Keratinocyte (primary cell): Measurements from ENCODE around the gene TERT. TPM values are rescaled to one million over a fixed set of nuclear protein-coding genes. Genes with fewer than 3 reads are reported as not detected.
"Not testable (repeated sequence)": the region's sequence is repeated elsewhere in the genome, so short reads cannot be mapped to it uniquely, and the experiment has no call there.

Experiments used
- DNase-seq: peaks from one replicate; pipeline ENCODE4 v3.0.0-alpha.2; 2011; ENCODE audit warnings: low read depth, missing footprints, low spot score
- FAIRE-seq: peaks from 2 replicates; lab custom pipeline; 2011; peaks lifted over from hg19 to GRCh38; lab: Jason Lieb, UNC
- H2AFZ ChIP-seq: 2 replicates; pipeline ENCODE4 v1.6.0; 2012; ENCODE audit warnings: low read length, control low read depth, inconsistent platforms; ENCODE audit not compliant: control insufficient read depth
- H3K27ac ChIP-seq: 2 replicates; pipeline ENCODE4 v1.5.1; 2011; ENCODE audit warnings: low read length; ENCODE audit not compliant: control insufficient read depth, insufficient read depth
- H3K27me3 ChIP-seq: 3 replicates; pipeline ENCODE4 v1.6.0; 2011; ENCODE audit warnings: low read length; ENCODE audit not compliant: control insufficient read depth, insufficient read depth; ENCODE audit errors: extremely low read depth
- H3K36me3 ChIP-seq, 2 experiments: 2 replicates in 1 of 2; 3 replicates in 1 of 2; pipeline ENCODE4 v1.5.1; 2011; ENCODE audit warnings: low read length in 2 of 2, mild to moderate bottlenecking in 1 of 2; ENCODE audit not compliant: control insufficient read depth in 2 of 2, insufficient read depth in 2 of 2; ENCODE audit errors: extremely low read depth in 1 of 2
- H3K4me1 ChIP-seq: 3 replicates; pipeline ENCODE4 v1.5.1; 2011; ENCODE audit warnings: low read length; ENCODE audit not compliant: control insufficient read depth, insufficient read depth; ENCODE audit errors: extremely low read depth
- H3K4me2 ChIP-seq: 3 replicates; pipeline ENCODE4 v1.6.0; 2011; ENCODE audit warnings: low read depth, low read length; ENCODE audit not compliant: control insufficient read depth, insufficient read depth; ENCODE audit errors: extremely low read depth
- H3K4me3 ChIP-seq, 3 experiments: fragments of 200-600 bp in 1 of 3; sonication (generic) in 1 of 3; 2 replicates in 2 of 3; 3 replicates in 1 of 3; pipeline ENCODE4 v1.5.1; 2011 to 2016; ENCODE audit warnings: low read length in 3 of 3, mild to moderate bottlenecking in 3 of 3, control low read depth in 2 of 3, inconsistent platforms in 1 of 3, low read depth in 1 of 3, mixed read lengths in 1 of 3, mixed run types in 1 of 3, moderate library complexity in 1 of 3; ENCODE audit not compliant: control insufficient read depth in 2 of 3, insufficient read depth in 2 of 3; ENCODE audit errors: extremely low read depth in 1 of 3
- H3K79me2 ChIP-seq: 2 replicates; pipeline ENCODE4 v1.6.0; 2012; ENCODE audit warnings: low read length; ENCODE audit not compliant: control insufficient read depth, insufficient read depth
- H3K9ac ChIP-seq: 3 replicates; pipeline ENCODE4 v1.6.0; 2011; ENCODE audit warnings: low read length; ENCODE audit not compliant: control insufficient read depth, insufficient read depth; ENCODE audit errors: extremely low read depth
- H3K9me1 ChIP-seq: 3 replicates; pipeline ENCODE4 v1.6.0; 2011; ENCODE audit warnings: low read length; ENCODE audit not compliant: control insufficient read depth, insufficient read depth; ENCODE audit errors: extremely low read depth
- H3K9me3 ChIP-seq: 2 replicates; pipeline ENCODE4 v1.5.1; 2012; ENCODE audit warnings: low read depth, low read length; ENCODE audit not compliant: control insufficient read depth
- H4K20me1 ChIP-seq: 3 replicates; pipeline ENCODE4 v1.6.0; 2011; ENCODE audit warnings: low read length; ENCODE audit not compliant: control insufficient read depth, insufficient read depth; ENCODE audit errors: extremely low read depth
- EZH2 ChIP-seq: IDR thresholded peaks from one replicate; pipeline ENCODE4 v1.6.1; 2012; ENCODE audit warnings: inconsistent platforms, mild to moderate bottlenecking, low read length, moderate library complexity
- dilution Hi-C: fragments of 300-500 bp; cut with MboI; formaldehyde crosslinking; loops from one replicate; pipeline ENCODE4 v1.7.0; 2020; ENCODE audit warnings: low sequenced_read_pairs; ENCODE audit not compliant: extremely low pct_ligation_motif_present
- polyA plus RNA-seq, 5 experiments: library from polyadenylated mRNA; depleted of rRNA in 3 of 5; stranded (reverse) in 3 of 5; stranded (forward) in 1 of 5; unstranded in 1 of 5; fragments of >200 nt; gene quantifications; 1 replicate in 1 of 5; 2 replicates in 3 of 5; 3 replicates in 1 of 5; pipeline versions ENCODE4 v1.2.1 to v1.2.3, GENCODE V29; 2011 to 2012; ENCODE audit warnings: missing spikeins in 2 of 5, low read depth in 1 of 5, low replicate concordance in 1 of 5
- TF ChIP-seq, protein P1 (sequence below), 3 experiments: IDR thresholded peaks in 1 of 3; conservative IDR thresholded peaks in 1 of 3; optimal IDR thresholded peaks in 1 of 3; 2 replicates in 2 of 3; 3 replicates in 1 of 3; pipeline versions ENCODE3 to v1.5.1; 2011; ENCODE audit warnings: low read length in 3 of 3, mild to moderate bottlenecking in 3 of 3, moderate library complexity in 2 of 3, control low read depth in 1 of 3, inconsistent platforms in 1 of 3; ENCODE audit not compliant: insufficient read depth in 2 of 3; ENCODE audit errors: extremely low read depth in 1 of 3

TERT gene
- polyA plus RNA-seq, 1 donor (not counting 4 experiments of a cell fraction or from before 2014, with no cell fraction given) = not detected

- Histone ChIP-seq H3K9me3 (no peaks in the 10 kb centered on the region), H2AFZ (no peak overlapping the region), H3K36me3 (peaks cover 26 to 33% of the 10 kb centered on the region in 2 experiments), H3K4me1 (peaks cover 16% of the 10 kb centered on the region), H3K4me2 (peak overlapping the region; percentile 90), H3K4me3 (peak overlapping the region in 1 of 3 experiments; percentile 75), H3K9ac (no peak overlapping the region), H3K27ac (no peak overlapping the region), H3K9me1 (no peaks in the 10 kb centered on the region), H3K27me3 (no peaks in the 10 kb centered on the region), H3K79me2 (peaks cover 47% of the 10 kb centered on the region), H4K20me1 (no peaks in the 10 kb centered on the region)
- DNase-seq = no peak
- FAIRE-seq = no peak
- dilution Hi-C loops = no loop called here
- TF ChIP-seq EZH2 = no peak
- TF ChIP-seq, protein P1, sequence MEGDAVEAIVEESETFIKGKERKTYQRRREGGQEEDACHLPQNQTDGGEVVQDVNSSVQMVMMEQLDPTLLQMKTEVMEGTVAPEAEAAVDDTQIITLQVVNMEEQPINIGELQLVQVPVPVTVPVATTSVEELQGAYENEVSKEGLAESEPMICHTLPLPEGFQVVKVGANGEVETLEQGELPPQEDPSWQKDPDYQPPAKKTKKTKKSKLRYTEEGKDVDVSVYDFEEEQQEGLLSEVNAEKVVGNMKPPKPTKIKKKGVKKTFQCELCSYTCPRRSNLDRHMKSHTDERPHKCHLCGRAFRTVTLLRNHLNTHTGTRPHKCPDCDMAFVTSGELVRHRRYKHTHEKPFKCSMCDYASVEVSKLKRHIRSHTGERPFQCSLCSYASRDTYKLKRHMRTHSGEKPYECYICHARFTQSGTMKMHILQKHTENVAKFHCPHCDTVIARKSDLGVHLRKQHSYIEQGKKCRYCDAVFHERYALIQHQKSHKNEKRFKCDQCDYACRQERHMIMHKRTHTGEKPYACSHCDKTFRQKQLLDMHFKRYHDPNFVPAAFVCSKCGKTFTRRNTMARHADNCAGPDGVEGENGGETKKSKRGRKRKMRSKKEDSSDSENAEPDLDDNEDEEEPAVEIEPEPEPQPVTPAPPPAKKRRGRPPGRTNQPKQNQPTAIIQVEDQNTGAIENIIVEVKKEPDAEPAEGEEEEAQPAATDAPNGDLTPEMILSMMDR (optimal IDR thresholded peaks at IDR 0.05 in 1 of 3, IDR thresholded peaks at IDR 0.05 in 1 of 3, conservative IDR thresholded peaks at IDR 0.05 in 1 of 3; ENCODE audit: extremely low read depth in 1 of 3, insufficient read depth in 2 of 3, low read length in 3 of 3) = no peak
Observed at GRCh38 chr5:1343315-1343751, 48.5 kb upstream of the TERT start.

- H3K4me2 ChIP-seq, H3K4me3 ChIP-seq, H2AFZ ChIP-seq, H3K9ac ChIP-seq, DNase-seq, dilution Hi-C loops, H3K9me3 ChIP-seq, H3K9me1 ChIP-seq, H3K27me3 ChIP-seq, FAIRE-seq, H3K27ac ChIP-seq, H4K20me1 ChIP-seq: not testable (repeated sequence)
- Histone ChIP-seq H3K79me2 (peaks cover 50% of the 10 kb centered on the region), H3K4me1 (peaks cover 16% of the 10 kb centered on the region), H3K36me3 (peaks cover 29 to 39% of the 10 kb centered on the region in 2 experiments)
Observed at GRCh38 chr5:1342711-1343110, 47.8 kb upstream of the TERT start.

DNA sequence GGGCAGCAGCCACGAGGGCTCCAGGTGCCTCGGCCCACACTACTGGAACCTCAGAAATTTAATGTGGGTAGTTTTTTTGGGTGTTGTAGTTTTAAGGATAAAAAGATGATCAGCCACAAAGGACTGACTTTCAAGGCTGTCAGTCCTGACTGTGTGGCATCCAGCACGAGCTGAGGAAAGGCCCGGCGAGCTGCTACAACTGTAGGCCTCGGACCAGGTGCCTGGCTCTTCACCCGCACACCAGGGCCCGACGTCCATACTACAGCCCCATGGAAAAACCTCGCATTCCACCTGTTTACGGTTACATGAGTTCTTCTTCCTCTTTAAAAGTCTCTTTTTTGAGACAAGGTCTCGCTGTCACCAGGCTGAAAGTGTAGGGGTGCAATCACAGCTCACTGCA is 47.4 kb upstream of the TERT start:
- H3K9me1 ChIP-seq = no peaks in the 10 kb centered on the region
- no peak overlapping the region for H3K4me2 ChIP-seq
- TF ChIP-seq, protein P1 (optimal IDR thresholded peaks at IDR 0.05 in 1 of 3, IDR thresholded peaks at IDR 0.05 in 1 of 3, conservative IDR thresholded peaks at IDR 0.05 in 1 of 3; ENCODE audit: extremely low read depth in 1 of 3, insufficient read depth in 2 of 3, low read length in 3 of 3) = no peak
- TF ChIP-seq EZH2 = no peak
- no peak overlapping the region for H3K9ac ChIP-seq
- no peak overlapping the region for H2AFZ ChIP-seq
- H3K4me1 ChIP-seq = peaks cover 16% of the 10 kb centered on the region
- H3K9me3 ChIP-seq = no peaks in the 10 kb centered on the region
- H3K27me3 ChIP-seq = no peaks in the 10 kb centered on the region
- FAIRE-seq = no peak
- dilution Hi-C loops = no loop called here
- H3K36me3 ChIP-seq = peaks cover 29 to 43% of the 10 kb centered on the region in 2 experiments
- no peaks in the 10 kb centered on the region for H4K20me1 ChIP-seq
- peaks cover 52% of the 10 kb centered on the region for H3K79me2 ChIP-seq
- H3K27ac ChIP-seq = no peak overlapping the region
- no peak overlapping the region for H3K4me3 ChIP-seq
- no peak for DNase-seq
